Fibroblast of lung (primary cell): ENCODE data around the gene ANXA6.

Experiments used
- EZH2 ChIP-seq: IDR thresholded peaks from 2 replicates; pipeline ENCODE4 v1.5.1; 2012; ENCODE audit warnings: low read length, control low read depth, mild to moderate bottlenecking; ENCODE audit errors: missing control alignments
- TF ChIP-seq, protein P1 (sequence below), 2 donors: IDR thresholded peaks in 1 of 2; conservative IDR thresholded peaks in 1 of 2; 1 replicate in 1 of 2; 2 replicates in 1 of 2; pipeline ENCODE4 v1.5.1; 2011 to 2012; ENCODE audit warnings: low read length in 2 of 2, control low read depth in 1 of 2, inconsistent platforms in 1 of 2, low read depth in 1 of 2, mild to moderate bottlenecking in 1 of 2

DNA sequence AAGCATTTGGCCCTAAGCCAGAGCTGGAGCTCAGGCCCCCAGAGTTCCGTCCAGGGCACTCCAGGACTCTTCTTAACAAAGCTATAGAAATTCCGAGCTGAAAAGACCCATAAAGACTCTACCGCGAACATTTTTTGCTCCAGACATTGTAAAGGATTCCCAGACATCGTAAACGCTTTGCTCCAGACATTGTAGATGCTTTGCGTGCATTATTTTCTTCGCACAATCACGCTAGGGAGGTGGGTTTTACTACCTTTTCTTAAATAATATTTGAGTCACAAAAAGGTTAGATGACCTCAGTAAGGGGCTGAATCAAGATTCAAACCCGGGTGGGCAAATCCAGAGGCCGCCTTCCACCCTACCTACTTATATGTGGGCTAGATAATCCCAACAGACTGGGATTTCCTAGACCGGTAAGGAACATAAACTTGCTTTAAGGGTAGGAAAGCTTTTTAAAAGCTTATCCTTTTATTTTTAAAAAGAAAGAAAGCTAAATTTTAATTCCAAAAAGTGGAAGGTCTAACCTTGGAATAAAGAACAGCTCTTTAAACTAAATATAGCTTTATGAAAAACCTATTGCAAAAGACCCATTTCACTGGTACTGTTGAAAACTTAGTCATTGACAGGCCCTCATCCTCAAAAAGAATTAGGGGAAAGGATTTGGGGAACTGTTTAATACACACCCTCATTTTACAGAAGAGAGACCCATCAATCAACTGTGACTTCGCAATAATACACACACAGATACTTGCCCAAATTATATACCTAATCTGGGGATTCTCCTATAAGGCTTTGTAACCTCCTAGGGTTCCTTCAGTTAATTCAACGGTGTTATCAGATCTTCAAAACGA, 75.9 kb downstream of the ANXA6 start:
- TF ChIP-seq EZH2: no peak
- TF ChIP-seq, protein P1, sequence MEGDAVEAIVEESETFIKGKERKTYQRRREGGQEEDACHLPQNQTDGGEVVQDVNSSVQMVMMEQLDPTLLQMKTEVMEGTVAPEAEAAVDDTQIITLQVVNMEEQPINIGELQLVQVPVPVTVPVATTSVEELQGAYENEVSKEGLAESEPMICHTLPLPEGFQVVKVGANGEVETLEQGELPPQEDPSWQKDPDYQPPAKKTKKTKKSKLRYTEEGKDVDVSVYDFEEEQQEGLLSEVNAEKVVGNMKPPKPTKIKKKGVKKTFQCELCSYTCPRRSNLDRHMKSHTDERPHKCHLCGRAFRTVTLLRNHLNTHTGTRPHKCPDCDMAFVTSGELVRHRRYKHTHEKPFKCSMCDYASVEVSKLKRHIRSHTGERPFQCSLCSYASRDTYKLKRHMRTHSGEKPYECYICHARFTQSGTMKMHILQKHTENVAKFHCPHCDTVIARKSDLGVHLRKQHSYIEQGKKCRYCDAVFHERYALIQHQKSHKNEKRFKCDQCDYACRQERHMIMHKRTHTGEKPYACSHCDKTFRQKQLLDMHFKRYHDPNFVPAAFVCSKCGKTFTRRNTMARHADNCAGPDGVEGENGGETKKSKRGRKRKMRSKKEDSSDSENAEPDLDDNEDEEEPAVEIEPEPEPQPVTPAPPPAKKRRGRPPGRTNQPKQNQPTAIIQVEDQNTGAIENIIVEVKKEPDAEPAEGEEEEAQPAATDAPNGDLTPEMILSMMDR (conservative IDR thresholded peaks at IDR 0.05 in 1 of 2, IDR thresholded peaks at IDR 0.05 in 1 of 2; ENCODE audit: low read depth in 1 of 2, low read length in 2 of 2): no peak
